ENCODE data around the gene PARP6.
"Not testable (repeated sequence)": the region's sequence is repeated elsewhere in the genome, so short reads cannot be mapped to it uniquely, and the experiment has no call there.

Gene PARP6

DNA sequence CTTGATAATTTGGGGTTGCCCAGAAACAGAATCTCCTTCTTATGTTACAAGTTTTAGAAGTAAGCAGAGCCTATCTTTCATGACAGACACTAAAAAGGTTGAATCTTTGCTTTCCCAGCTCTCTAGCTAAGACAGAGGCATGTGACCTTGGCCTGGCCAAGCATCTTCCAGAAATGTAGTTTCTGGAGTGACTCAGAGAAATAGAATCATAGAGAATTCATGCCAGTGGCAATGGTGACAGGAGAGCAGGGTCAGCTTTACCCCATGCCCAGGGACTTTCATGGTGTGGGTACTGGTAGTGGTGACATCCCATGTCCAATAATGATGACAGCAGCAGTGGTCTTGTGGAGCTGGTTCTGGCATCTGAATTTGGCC is 4.0 kb upstream of the PARP6 start:
- no peak for DNase-seq

DNA sequence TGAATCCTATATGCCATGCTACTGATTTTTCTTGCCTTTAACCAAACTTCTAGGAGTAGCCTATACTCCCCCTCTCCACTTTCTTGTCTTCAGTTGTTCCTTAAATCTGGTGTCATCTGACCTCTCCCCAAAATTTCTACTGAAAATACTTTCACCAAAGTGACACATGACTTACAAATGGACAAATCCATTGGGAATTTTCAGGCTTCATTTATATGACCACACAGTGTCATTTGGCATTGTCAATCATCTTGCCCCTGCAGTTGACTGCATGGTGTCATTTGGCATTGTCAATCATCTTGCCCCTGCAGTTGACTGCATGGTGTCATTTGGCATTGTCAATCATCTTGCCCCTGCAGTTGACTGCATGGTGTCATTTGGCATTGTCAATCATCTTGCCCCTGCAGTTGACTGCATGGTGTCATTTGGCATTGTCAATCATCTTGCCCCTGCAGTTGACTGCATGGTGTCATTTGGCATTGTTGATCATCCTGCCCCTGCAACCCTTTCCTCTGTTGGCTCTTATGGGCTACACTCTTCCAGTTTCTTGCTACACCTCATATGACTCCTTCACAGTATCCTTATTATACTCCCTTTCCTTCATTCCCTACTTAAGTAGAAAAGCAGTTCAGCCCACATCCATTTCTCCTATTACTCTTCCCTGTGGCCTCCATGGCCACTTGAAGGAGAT is 3.4 kb upstream of the PARP6 start:
- DNase-seq, result not testable (repeated sequence)

DNA sequence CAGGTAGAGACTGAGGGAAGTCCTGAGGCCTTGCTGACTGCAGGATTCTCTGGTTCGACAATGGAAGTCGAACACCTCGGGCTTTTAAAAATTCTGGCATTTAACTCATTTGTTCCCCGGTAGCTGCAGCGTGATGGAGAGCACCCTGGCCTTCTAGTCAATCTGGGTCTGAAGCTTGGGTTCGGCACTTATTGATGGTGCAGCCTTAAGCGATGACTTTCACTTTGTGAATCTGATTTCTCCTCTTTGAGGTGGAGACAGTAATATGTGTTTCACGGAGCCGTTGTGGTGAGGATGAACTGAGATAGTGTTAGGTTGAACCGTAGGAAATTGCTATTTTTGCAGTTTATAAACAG is 621 bp upstream of the PARP6 start:
- DNase-seq, result no peak

DNA sequence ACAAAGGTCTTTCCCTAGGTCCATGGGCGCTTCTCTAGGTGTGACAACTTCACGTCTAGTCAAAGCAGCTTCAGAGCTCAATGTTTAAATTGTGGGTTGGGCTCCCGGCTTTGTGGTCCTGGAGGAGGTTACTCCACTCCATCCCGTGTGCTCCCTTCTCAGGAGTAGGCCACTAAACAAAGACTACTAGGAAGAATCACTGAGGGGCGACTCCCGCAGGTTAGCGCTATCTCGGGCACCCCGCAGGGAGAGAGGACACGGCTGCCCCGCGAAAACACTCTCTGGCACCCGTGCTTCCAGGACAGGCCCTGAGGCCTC is 500 bp downstream of the PARP6 start:
- no peak for DNase-seq

DNA sequence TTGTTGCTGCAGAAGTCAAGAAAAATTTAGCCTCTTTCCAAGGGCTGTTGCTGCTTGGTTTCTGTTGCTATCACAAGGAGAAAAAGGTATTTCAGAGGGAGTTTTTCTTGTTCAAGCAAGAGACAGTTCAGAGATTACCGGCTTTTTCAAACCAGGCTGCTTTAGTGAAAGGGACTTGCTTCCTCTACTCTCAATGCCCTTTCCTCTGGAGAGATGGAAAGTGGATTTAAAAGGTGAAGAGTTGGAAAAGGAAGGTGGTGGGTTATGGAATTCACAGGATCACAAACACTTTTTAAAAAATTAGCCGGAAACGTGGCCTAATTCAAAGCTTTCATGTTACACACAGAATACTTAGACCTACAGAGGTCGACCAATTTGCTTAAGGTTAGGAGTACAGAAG is 1.1 kb downstream of the PARP6 start:
- no peak for DNase-seq

DNA sequence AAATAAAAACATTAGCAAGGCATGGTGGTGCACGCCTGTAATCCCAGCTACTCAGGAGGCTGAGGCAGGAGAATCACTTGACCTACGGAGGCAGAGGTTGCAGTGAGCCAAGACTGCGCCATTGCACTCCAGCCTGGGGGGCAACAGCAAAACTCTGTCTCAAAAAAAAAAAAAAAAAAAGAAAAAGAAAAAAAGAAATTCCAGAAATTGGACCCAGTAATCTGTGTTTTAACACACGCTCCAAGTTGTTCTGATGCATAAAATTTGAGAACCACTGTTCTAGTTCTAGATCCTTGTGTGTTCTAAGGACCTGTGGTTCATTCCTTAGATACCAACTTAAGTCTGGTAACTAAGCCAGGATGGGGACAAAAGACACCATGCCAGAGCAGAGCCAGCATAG is 2.6 kb downstream of the PARP6 start:
- no peak for DNase-seq

DNA sequence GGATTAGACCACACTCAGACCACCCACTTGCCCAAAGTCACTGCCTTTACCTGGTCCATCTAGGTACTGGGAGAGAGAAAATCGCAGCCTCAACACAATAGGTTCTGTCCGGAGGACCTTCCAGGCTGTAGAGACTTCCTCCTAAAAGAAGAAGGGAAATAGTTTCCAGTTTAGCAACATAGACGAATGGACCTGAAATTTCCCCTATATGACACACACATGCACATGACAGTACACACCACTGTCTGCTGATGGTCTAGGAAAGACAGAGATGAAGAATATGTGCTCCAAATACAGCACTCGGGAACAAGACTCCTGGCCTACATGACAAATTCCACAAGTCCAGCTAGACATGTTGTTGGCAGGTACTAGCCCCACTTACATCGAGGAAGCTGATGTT is 7.3 kb downstream of the PARP6 start:
- no peak for DNase-seq

DNA sequence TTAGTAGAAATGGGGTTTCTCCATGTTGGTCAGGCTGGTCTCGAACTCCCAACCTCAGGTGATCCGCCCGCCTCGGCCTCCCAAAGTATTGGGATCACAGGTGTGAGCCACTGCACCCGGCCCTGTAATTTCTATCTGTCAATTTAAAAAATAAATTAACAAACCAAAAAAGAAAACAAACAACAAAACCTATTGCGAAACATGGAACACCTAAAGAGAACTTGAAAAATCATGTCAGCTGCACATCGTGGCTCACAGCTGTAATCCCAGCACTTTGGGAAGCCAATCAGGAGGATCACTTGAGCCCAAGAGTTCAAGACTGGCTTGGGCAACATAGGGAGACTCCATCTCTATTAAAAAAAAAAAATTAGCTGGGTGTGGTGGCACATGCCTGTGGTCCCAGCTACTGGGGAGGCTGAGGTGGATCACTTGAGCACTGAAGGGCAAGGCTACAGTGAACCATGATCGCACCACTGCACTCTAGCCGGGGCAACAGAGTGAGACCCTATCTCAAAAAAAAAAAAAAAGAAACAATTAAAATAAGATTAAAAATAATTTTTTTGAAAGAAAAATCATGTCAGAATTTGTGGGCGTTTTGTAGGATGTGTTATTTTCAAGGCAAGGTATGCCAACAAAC is 19.6 kb downstream of the PARP6 start:
- no peak for DNase-seq

DNA sequence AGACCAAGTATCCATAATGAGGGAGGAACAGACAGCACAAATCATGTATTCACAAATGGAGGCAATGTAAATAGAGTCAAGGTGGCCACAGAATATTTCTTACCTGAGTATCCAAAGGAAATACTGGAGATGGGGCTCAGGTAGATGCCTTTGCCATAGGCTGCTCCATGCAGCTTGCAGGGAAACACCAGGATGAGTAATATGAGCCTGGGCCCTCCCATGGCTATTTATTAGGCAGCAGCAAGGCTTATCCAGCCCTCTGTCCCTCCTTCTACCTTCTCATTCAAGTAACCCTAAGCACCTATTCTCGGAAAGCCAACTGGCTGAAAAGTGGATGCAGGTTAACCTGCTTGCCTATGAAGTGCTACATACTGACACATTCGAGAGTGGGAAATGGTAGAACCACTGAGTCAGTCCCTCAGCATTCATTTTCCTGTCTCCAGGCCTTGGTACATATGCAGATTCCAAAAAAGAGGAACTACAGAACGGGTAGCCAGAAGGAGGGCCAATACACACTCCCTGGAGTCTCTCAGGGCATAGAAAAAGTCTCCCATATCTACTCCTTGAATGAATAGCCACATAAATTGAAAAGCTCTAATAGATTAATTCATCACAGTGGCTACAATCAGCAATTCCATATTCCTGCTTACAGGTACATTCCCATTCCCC is 23.1 kb downstream of the PARP6 start:
- no peak for DNase-seq

DNA sequence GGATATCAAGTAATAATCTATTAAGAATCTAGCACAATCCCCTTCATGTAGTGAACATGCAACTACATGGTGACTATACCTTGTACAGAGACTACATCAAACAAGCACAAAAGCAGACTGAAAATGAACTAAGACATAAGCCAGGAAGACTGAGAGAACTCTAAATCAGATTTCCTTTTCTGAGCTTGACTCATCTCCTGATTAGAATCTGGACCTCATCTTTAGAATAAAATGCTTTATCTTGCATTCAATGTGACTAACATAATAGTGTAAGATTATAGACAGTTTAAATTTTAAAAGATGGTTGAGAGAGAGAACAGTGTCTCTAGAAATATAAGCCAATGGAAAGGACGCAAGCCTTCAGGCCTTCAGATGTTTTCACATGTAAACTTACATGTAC is 23.8 kb downstream of the PARP6 start:
- DNase-seq, result no peak

DNA sequence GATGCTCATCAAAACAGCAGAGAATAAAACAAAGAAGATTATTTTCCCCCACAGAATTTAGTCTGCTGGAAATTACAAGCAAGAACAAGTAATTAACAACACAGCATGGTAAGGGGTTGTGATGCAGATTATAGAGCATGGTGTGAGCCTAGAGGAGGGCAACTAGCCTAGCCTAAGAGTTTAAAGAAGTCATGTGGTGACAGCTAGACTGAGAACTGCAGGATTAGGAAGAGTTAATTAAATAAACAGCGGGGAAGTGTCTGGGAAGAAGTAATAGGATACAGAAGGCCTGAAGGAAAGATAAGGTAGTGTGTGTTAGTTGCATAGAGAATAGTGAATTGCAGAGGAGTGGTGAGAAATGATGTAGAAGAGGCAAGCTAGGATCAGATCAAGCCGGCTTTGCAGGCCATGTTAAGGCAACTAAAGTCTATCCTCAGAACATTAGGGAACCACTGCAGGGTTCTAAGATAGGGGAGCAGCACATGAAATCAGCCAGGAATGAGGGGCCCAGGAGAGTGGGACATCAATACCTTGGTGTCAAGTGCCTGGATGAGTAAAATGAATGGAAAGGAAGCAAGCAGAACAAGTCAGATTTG is 29.5 kb downstream of the PARP6 start:
- DNase-seq, result no peak

DNA sequence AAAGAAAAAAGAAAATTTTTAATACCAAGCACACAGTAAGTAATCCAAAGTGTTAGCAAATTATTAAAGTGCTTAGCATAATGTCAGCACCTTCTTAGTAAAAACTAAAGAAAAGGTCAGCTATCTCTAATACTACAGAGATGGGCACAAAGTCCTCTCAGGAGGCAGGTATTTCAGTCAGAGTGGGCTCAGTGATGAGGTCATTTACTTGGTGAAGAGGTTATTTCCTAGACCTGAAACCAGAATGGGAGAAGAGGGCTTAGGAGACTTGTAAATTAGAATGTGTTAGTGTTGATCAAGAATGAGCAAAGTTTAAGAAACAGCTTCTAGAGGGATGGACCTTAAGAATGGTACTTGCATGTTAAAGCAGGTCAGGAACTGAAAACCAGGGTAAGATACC is 32.7 kb downstream of the PARP6 start:
- DNase-seq, result no peak

DNA sequence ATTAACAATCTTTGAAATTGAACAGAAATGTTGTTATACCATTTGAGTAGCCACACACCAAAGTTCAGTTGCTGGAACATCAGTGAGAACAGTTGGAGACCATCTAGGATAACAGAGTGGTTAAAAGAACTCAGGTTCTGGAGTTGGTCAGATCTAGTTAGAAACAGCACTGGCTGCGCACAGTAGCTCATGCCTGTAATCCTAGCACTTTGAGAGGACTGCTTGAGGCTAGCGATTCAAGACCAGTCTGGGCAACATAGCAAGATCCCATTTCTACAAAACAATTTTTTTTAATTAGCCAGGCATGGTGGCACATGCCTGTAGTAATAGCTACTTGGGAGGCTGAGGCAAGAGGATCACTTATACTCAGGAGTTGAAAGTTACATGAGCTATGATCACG is 33.8 kb downstream of the PARP6 start:
- no peak for DNase-seq

DNA sequence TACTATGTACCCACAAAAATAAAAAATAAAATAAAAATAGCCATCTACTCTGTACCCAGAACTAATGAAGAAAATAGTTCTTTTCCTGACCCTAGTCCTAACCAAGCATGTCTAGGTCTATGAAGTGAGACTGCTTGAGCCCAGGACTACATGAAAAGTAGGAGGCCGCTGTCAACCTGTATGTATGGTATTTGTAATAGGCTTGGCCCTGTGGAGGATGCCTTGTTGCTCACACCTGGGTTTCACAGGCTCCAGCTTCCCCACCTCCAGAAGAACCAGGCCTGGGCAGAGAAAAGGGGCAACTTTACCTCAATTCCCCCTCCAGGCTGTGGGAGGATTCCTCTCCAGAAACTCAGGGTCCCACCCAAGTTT is 34.5 kb downstream of the PARP6 start:
- no peak for DNase-seq

DNA sequence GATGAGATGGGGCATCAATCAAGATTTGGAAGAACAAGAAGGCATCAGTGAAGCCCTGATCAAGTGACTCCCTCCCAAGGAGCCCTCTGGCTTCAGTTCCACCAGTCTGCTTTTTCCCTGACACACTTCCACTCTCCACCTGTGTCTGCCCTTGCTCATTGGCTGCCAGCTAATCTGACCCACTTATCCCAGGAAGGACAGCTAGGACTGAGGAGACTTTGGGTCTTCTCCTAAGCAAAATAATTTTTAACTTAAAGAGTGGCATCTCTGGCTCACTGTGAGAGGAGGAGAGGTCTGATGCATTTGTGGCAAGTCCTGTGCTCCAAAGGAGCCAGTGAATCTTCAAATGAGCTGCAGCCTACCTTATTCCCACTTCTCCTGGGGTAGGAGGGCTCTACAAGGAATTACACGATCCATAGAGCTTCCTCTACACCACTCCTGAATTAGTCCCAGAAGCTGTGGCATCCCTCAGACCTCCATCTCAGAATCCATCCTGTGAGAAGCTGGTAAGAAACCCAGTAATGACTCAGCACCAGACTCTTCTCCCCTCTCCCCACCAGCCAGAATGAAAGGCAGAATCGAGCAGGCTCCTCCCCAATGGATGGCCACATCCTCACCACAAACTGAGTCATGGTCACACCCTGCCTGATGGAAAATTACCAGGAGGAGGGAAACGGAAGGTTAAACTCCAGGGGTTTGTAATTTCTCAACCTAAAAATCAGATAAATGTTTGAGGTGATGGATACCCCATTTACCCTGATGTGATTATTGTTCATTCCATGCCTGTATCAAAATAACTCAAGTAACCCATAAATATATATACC is 35.1 kb downstream of the PARP6 start:
- no peak for DNase-seq

DNA sequence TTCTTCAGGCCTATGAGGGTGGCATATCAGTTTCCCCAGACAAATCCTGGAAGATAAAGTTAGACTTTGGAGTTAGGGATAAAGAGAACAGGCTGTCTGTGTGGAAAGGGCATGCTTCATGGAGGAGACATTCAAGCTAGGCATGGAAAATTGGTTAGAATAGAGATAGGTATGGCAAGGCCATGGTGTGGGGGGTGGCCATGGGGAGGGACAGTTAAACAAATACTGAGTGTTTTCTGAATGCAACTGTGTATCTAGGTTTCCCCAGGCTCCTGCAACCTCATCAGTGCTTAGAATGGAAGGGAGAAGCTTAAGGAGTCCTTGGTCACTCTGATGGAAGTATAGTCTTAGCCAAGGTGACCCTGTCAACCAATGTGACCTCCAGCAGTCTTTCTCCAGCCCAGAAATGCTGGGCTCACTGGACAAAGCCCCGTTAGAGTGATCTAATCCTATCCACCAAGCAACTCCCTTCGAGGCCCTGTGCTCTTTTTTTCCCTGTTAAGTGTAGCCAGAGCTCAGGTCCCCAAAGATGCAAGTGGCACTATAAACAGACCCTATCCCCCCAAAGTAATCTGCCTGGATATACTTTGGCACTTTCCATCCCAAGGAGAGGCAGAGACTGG is 35.9 kb downstream of the PARP6 start:
- no peak for DNase-seq

DNA sequence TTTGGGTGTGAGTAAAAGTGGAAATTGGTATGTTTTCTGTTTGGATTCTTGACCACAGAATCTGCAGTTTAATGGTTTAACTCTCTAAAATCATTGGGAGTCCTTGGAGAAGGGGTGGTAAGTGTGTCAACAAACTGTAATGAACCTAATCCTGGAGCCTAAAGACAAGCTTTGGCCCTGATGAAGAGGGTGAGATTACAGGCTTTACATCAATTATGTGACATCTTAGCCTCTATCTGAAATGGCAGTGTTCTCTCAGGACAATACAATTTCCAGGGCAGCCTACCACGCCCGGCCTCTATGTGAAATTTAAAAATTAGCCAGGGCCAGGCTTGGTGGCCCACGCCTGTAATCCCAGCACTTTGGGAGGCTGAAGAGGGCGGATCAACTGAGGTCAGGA is 37.1 kb downstream of the PARP6 start:
- DNase-seq, result no peak

DNA sequence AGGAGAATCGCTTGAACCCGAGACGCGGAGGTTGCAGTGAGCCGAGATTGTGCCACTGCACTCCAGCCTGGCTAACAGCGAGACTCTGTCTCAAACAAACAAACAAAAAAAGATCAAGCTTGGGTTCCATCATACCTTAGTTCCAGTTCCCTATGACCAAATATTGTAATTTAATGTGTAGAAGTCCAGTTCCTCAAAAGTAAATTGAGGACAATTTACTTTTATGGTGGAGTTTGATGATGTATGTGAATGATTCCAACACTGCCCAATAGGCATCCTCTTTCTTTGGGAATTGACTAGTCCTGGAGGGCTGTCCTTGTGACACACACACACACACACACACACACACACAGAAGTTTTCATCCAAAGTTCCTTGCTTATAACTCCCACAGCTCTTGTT is 38.6 kb downstream of the PARP6 start:
- DNase-seq, result no peak

DNA sequence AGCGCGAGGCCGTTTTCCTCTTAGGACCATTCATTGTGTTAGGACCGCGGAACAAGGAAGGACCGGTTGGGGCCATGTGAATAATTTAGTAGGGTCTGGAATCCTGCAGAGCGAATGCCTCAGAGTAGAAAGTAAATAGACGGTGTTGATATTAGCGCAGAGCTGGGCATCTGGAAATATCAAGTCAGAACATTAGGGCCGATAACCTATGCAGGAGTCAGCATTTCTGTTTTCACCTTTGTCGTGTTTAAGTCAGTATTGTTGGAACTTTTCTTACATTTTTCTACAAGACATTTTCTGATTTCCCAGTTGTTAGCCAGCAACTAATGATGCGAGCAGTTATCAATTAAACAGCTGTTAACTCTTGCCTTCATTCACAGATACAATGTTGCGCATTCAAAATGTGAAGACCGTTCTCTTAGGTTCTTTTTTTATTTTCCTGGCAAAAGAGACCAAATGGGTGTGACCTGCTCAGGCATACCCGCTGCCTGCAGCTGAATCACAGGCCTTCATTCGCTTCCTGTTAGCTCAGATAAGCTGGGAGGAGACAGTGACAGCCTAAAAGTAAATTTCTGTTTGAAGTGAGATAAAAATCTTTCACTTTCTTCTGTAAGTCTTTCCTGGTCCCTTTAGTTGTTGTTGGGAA is 40.4 kb downstream of the PARP6 start:
- DNase-seq, result peak; percentile 28

DNA sequence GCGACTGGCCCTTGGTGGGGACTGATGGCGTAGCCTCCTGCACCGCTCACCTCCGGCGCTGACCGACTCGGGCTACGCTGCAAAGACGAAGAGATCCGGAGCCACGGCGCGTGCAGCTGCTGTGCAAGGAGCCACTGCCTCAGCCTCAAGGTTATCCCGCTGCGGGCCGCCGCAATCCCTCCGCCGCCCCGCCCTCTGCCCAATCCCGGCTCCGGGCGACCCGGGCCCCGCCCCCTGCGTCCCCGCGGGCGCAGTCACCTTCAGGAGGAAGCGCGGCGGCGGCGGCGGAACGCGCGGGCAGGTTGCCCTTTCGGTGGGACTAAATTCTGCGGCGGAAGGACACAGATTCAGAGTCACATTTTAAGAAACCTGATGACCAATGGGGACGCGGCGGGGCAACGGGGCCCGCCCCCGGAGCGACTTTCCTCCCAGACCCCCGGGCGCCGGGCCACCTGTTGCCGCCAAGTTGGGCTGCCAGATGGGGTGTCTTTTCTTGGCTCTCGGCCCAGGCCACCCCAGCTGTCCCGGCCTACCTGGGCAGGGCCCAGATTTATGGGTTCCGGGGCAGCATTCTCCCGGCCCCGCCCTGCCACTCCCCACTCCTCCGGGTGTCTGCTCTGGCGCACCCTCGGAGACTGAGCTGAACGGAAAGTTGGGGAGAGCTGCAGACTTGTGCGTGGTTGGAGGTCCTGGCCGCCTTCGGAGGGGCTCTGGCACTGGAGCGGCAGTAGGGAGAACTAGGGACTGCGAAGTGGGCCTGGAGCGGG is 41.1 kb downstream of the PARP6 start, which contains the start of gene PKM:
TSS of gene PKM (minus strand) at position 125 of the 767 bp plus-strand sequence. CDS start 12,093 bp downstream, outside the sequence.
- DNase-seq, result peak; percentile 77

DNA sequence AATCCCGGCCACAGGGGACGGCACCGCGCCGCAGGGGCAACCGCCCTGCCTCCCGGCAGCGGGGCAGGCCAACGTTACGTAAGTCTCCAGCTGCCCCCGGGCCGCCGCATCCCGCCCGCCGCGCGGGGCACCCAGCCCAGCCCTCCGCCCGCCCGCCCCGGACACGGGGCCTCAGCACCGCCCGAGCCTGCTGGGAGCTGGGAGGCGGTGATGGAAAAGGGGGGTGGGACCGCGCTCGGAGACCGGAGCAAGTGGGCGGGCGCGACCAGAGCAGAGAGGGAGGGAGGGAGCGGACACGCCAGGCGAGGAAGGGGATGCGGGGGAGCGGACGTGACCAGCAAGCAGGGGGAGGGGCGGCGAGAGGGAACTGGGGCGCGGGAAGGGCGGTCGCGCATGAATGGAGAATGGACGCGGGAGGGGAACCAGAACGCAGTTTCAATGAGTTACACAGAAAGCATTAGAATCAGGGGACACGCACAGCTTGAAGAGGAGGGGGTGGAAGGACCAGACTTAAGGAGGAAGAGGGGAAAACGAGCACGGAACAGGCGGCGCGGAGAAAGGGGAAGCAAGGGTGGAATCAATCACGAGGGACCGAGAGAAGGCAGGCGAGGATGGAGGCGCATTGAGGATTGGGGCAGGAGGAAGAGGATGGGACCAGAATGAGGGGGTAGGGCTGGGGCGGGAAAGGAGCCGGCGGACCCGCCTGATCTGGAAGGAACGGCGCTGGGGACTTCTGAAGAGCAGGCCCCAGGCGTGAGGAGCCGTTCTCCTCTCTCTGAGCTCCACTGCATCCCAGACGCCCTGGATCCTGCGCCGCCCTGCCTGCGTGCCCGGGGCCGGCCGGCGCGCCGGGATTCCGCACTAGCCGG is 41.9 kb downstream of the PARP6 start:
- DNase-seq, result peak; percentile 45
